H1 (cell line): ENCODE measurements around the gene CST11. TPM values are rescaled to one million over a fixed set of nuclear protein-coding genes. Genes with fewer than 3 reads are reported as not detected.

Experiments used
- CTCF ChIA-PET: fragments of 300-600 bp; sonication (Branson Sonifier 250); formaldehyde crosslinking; loops from one replicate; lab custom pipeline; 2021; ENCODE audit not compliant: partially characterized antibody; lab: Charles Lee
- POLR2A ChIA-PET: fragments of 300-600 bp; sonication (Branson Sonifier 250); formaldehyde crosslinking; loops from one replicate; lab custom pipeline; 2021; ENCODE audit warnings: inconsistent platforms; ENCODE audit not compliant: partially characterized antibody; lab: Charles Lee
- DNase-seq, 2 experiments: peaks; one replicate each; pipeline versions ENCODE4 v3.0.0 to v3.0.0-alpha.2; 2010 to 2022; ENCODE audit warnings: low spot score in 2 of 2, low read depth in 1 of 2, mixed read lengths in 1 of 2
- FAIRE-seq: peaks from 2 replicates; lab custom pipeline; 2011; peaks lifted over from hg19 to GRCh38; lab: Jason Lieb, UNC
- H2AFZ ChIP-seq: 2 replicates; pipeline ENCODE4 v1.8.1; 2012; ENCODE audit warnings: low read length, inconsistent platforms
- H2AK5ac ChIP-seq: 2 replicates; pipeline ENCODE4 v1.6.1; 2013; ENCODE audit warnings: low read depth, low read length
- H2BK120ac ChIP-seq: replicated peaks from 2 replicates; pipeline ENCODE3; 2013; ENCODE audit warnings: low read depth, low read length, inconsistent platforms
- H2BK12ac ChIP-seq: 2 replicates; pipeline ENCODE4 v1.6.1; 2013; ENCODE audit warnings: low read depth, low read length
- H2BK15ac ChIP-seq: 2 replicates; pipeline ENCODE4 v1.6.1; 2013; ENCODE audit warnings: low read length
- H2BK20ac ChIP-seq: 2 replicates; pipeline ENCODE4 v1.6.1; 2013; ENCODE audit warnings: low read length
- H2BK5ac ChIP-seq: 2 replicates; pipeline ENCODE4 v1.6.1; 2013; ENCODE audit warnings: low read depth, low read length
- H3K14ac ChIP-seq: 2 replicates; pipeline ENCODE4 v1.6.1; 2013; ENCODE audit warnings: inconsistent platforms; ENCODE audit not compliant: insufficient read length
- H3K18ac ChIP-seq: 2 replicates; pipeline ENCODE4 v1.6.1; 2013; ENCODE audit warnings: low read length; ENCODE audit errors: extremely low read depth
- H3K23ac ChIP-seq: 2 replicates; pipeline ENCODE4 v1.6.1; 2013; ENCODE audit warnings: inconsistent platforms; ENCODE audit not compliant: insufficient read length
- H3K23me2 ChIP-seq: 2 replicates; pipeline ENCODE4 v1.6.1; 2013; ENCODE audit warnings: low read depth, low read length
- H3K27ac ChIP-seq: 2 replicates; pipeline ENCODE4 v1.6.1; 2011; ENCODE audit warnings: low read depth, low read length, inconsistent platforms
- H3K27me3 ChIP-seq, 4 experiments: replicated peaks in 1 of 4; 1 replicate in 1 of 4; 2 replicates in 3 of 4; pipeline versions ENCODE4 v1.6.1 to v1.8.1; 2011 to 2013; ENCODE audit warnings: low read length in 3 of 4, mild to moderate bottlenecking in 3 of 4, inconsistent platforms in 2 of 4, mixed read lengths in 2 of 4, moderate library complexity in 1 of 4; ENCODE audit not compliant: control insufficient read depth in 3 of 4, insufficient read depth in 3 of 4; ENCODE audit errors: extremely low read depth in 1 of 4
- H3K36me3 ChIP-seq, 4 experiments: 2 replicates each; pipeline versions ENCODE4 v1.6.1 to v1.8.1; 2011 to 2013; ENCODE audit warnings: mild to moderate bottlenecking in 4 of 4, low read length in 3 of 4, moderate library complexity in 2 of 4, control low read depth in 1 of 4, inconsistent platforms in 1 of 4; ENCODE audit not compliant: insufficient read depth in 4 of 4, control insufficient read depth in 2 of 4
- H3K4ac ChIP-seq: replicated peaks from 2 replicates; pipeline ENCODE3; 2013; ENCODE audit warnings: low read length, low read depth, mixed read lengths, inconsistent platforms; ENCODE audit not compliant: insufficient read length
- H3K4me1 ChIP-seq, 4 experiments: replicated peaks in 1 of 4; 1 replicate in 1 of 4; 2 replicates in 3 of 4; pipeline versions ENCODE4 v1.6.1 to v1.8.1; 2011 to 2013; ENCODE audit warnings: low read length in 3 of 4, inconsistent platforms in 2 of 4, mixed read lengths in 1 of 4; ENCODE audit not compliant: insufficient read depth in 4 of 4, control insufficient read depth in 3 of 4
- H3K4me2 ChIP-seq, 2 experiments: 2 replicates each; pipeline versions ENCODE4 v1.6.1 to v1.8.1; 2011 to 2013; ENCODE audit warnings: low read depth in 2 of 2, low read length in 2 of 2, control low read depth in 1 of 2, inconsistent platforms in 1 of 2, mild to moderate bottlenecking in 1 of 2; ENCODE audit not compliant: insufficient read depth in 1 of 2
- H3K4me3 ChIP-seq, 4 experiments: fragments of 200-600, 300-600 bp in 1 of 4; sonication (generic), shearing (Covaris generic), sonication (Bioruptor Twin) in 1 of 4; 2 replicates each; pipeline versions ENCODE4 v1.5.1 to v1.8.1; 2011 to 2016; ENCODE audit warnings: low read length in 4 of 4, low read depth in 3 of 4, control low read depth in 2 of 4, inconsistent platforms in 2 of 4, mild to moderate bottlenecking in 2 of 4, mixed read lengths in 1 of 4, moderate library complexity in 1 of 4; ENCODE audit not compliant: insufficient read depth in 2 of 4; ENCODE audit errors: extremely low read depth in 1 of 4
- H3K56ac ChIP-seq: replicated peaks from 2 replicates; pipeline ENCODE3; 2013; ENCODE audit warnings: low read depth, mild to moderate bottlenecking, mixed read lengths, low read length, inconsistent platforms; ENCODE audit not compliant: insufficient read length
- H3K79me1 ChIP-seq: 2 replicates; pipeline ENCODE4 v1.6.1; 2013; ENCODE audit warnings: low read depth, low read length, control low read depth
- H3K79me2 ChIP-seq, 2 experiments: 2 replicates each; pipeline versions ENCODE4 v1.6.1 to v1.8.1; 2012 to 2013; ENCODE audit warnings: low read length in 2 of 2, mild to moderate bottlenecking in 2 of 2, inconsistent platforms in 1 of 2; ENCODE audit not compliant: insufficient read depth in 2 of 2, control insufficient read depth in 1 of 2
- H3K9ac ChIP-seq, 4 experiments: replicated peaks in 1 of 4; 1 replicate in 1 of 4; 2 replicates in 3 of 4; pipeline versions ENCODE4 v1.6.1 to v1.8.1; 2011 to 2013; ENCODE audit warnings: low read depth in 3 of 4, low read length in 3 of 4, control low read depth in 2 of 4, mild to moderate bottlenecking in 2 of 4, moderate library complexity in 2 of 4, inconsistent platforms in 1 of 4; ENCODE audit errors: extremely low read depth in 1 of 4
- H3K9me3 ChIP-seq, 2 experiments: 2 replicates each; pipeline versions ENCODE4 v1.6.1 to v1.8.1; 2012 to 2013; ENCODE audit warnings: mild to moderate bottlenecking in 2 of 2, moderate library complexity in 2 of 2, control low read depth in 1 of 2, inconsistent platforms in 1 of 2, low read depth in 1 of 2, low read length in 1 of 2, mixed read lengths in 1 of 2; ENCODE audit not compliant: insufficient read depth in 2 of 2
- H4K20me1 ChIP-seq, 2 experiments: replicated peaks in 1 of 2; 2 replicates each; pipeline versions ENCODE3 to v1.8.1; 2011 to 2013; ENCODE audit warnings: inconsistent platforms in 2 of 2, low read length in 2 of 2, mild to moderate bottlenecking in 1 of 2; ENCODE audit not compliant: insufficient read depth in 2 of 2, control insufficient read depth in 1 of 2
- H4K5ac ChIP-seq: 2 replicates; pipeline ENCODE4 v1.6.1; 2013; ENCODE audit warnings: low read length, low read depth, mixed read lengths, inconsistent platforms; ENCODE audit not compliant: insufficient read length
- H4K8ac ChIP-seq: 2 replicates; pipeline ENCODE4 v1.8.0; 2013; ENCODE audit warnings: mild to moderate bottlenecking, moderate library complexity, low read length, inconsistent platforms; ENCODE audit not compliant: insufficient read depth; ENCODE audit errors: extremely low read depth
- H4K91ac ChIP-seq: replicated peaks from 2 replicates; pipeline ENCODE3; 2013; ENCODE audit warnings: low read length, mixed read lengths, inconsistent platforms; ENCODE audit not compliant: insufficient read length
- BACH1 ChIP-seq: IDR thresholded peaks from 2 replicates; pipeline ENCODE4 v1.6.1; 2012; ENCODE audit warnings: low read length, improper control_type of control experiment
- BCL11A ChIP-seq, 2 experiments: IDR thresholded peaks; one replicate each; pipeline ENCODE4 v1.6.1; 2011; ENCODE audit warnings: low read depth in 2 of 2, low read length in 2 of 2, mild to moderate bottlenecking in 2 of 2
- CHD2 ChIP-seq: IDR thresholded peaks from 2 replicates; pipeline ENCODE4 v1.6.1; 2012; ENCODE audit warnings: low read length, improper control_type of control experiment
- CTCF ChIP-seq, 3 experiments: IDR thresholded peaks; 1 replicate in 2 of 3; 2 replicates in 1 of 3; pipeline versions ENCODE4 v1.5.1 to v1.6.1; 2011; ENCODE audit warnings: low read length in 3 of 3, mild to moderate bottlenecking in 3 of 3, inconsistent platforms in 2 of 3, low read depth in 1 of 3, moderate library complexity in 1 of 3; ENCODE audit not compliant: insufficient read depth in 1 of 3; ENCODE audit errors: control extremely low read depth in 1 of 3
- EGR1 ChIP-seq: IDR thresholded peaks from 2 replicates; pipeline ENCODE4 v1.6.1; 2011; ENCODE audit warnings: low read depth, low read length, borderline replicate concordance
- GABPA ChIP-seq: IDR thresholded peaks from 2 replicates; pipeline ENCODE4 v1.6.1; 2011; ENCODE audit warnings: mild to moderate bottlenecking, low read length, moderate library complexity, borderline replicate concordance; ENCODE audit not compliant: insufficient read depth
- HDAC2 ChIP-seq, 2 experiments: fragments of 300-600 bp in 1 of 2; sonication (generic) in 1 of 2; IDR thresholded peaks; 2 replicates each; pipeline ENCODE4 v1.6.1; 2011 to 2012; ENCODE audit warnings: low read depth in 2 of 2, low read length in 2 of 2, mild to moderate bottlenecking in 2 of 2, moderate library complexity in 2 of 2, borderline replicate concordance in 1 of 2, inconsistent platforms in 1 of 2
- KDM5A ChIP-seq: fragments of 200-600 bp; IDR thresholded peaks from 2 replicates; pipeline ENCODE4 v1.7.1; 2012; ENCODE audit warnings: mild to moderate bottlenecking, low read length, inconsistent platforms, mixed read lengths
- MAX ChIP-seq: IDR thresholded peaks from 2 replicates; pipeline ENCODE4 v1.6.1; 2012; ENCODE audit warnings: inconsistent platforms
- SP2 ChIP-seq: IDR thresholded peaks from 2 replicates; pipeline ENCODE4 v1.6.1; 2012; ENCODE audit warnings: mild to moderate bottlenecking, low read length, inconsistent platforms
- SUZ12 ChIP-seq: fragments of 200-600 bp; sonication (generic); IDR thresholded peaks from 2 replicates; pipeline ENCODE4 v1.6.1; 2012; ENCODE audit warnings: mild to moderate bottlenecking, inconsistent platforms, low read length, moderate library complexity, mixed read lengths
- WGBS, 2 experiments: shearing (Covaris generic) in 1 of 2; methylation state at CpG; one replicate each; pipeline versions ENCODE4 v1.1.6 to v1.1.7; 2013 to 2015; ENCODE audit warnings: low lambda C conversion rate in 2 of 2, mixed read lengths in 2 of 2, inconsistent platforms in 1 of 2, low coverage in 1 of 2, missing lambda C conversion rate in 1 of 2; ENCODE audit not compliant: insufficient replicate concordance in 2 of 2, insufficient coverage in 1 of 2, insufficient read length in 1 of 2; ENCODE audit errors: extremely low coverage in 1 of 2, missing lambda C conversion rate in 1 of 2; 5-methylcytosine and 5-hydroxymethylcytosine counted together
- polyA plus RNA-seq, 7 experiments: library from polyadenylated mRNA; depleted of rRNA in 3 of 7; stranded (reverse) in 5 of 7; unstranded in 2 of 7; fragments of >200 nt in 5 of 7; fragments of 200-250 nt in 2 of 7; gene quantifications; 1 replicate in 5 of 7; 2 replicates in 1 of 7; 4 replicates in 1 of 7; pipeline versions ENCODE4 v1.2.1 to v1.2.3, GENCODE V29; 2011 to 2013; ENCODE audit warnings: missing spikeins in 2 of 7, mixed read lengths in 2 of 7
- total RNA-seq: library from RNA; stranded (reverse); fragmentation: NEBNext Ultra II Directional; extraction: Animal tissue kit (Norgen Biotek cat#: 25700); gene quantifications from 2 replicates; pipeline ENCODE4 v1.2.1, GENCODE V29; 2021

The CST11 gene
- total and polyA plus RNA-seq, 2 of the 8 experiments (the other 6 are each of a cell fraction or from before 2014, with no cell fraction given): 2.0 TPM; not detected in 1

- Histone ChIP-seq H2BK15ac (peak overlapping the region; percentile 50; the same call in 1 of the 2 replicates), H3K27me3 (peaks cover 0 to 8% (median 3%) of the 10 kb centered on the region in 4 experiments; a peak in 1 of 7 replicates), H2BK12ac (peak overlapping the region; percentile 96; the same call in 1 of the 2 replicates), H3K23ac (no peak overlapping the region), H3K23me2 (peaks cover 7% of the 10 kb centered on the region), H3K9ac (no peak overlapping the region), H4K5ac (no peak overlapping the region), H4K20me1 (peaks cover 0 to 2% of the 10 kb centered on the region in 2 experiments), H4K8ac (no peak overlapping the region; the same call in 1 of the 2 replicates), H3K14ac (no peak overlapping the region), H3K79me1 (no peaks in the 10 kb centered on the region), H4K91ac (peak overlapping the region; percentile 86), H3K4me1 (peaks cover 0 to 14% (median 5%) of the 10 kb centered on the region in 4 experiments; a peak in 4 of 7 replicates), H3K36me3 (no peaks in the 10 kb centered on the region; a peak in 1 of 8 replicates), H2BK5ac (peak overlapping the region; percentile 41; the same call in 1 of the 2 replicates), H3K4ac (no peak overlapping the region), H2BK120ac (peak overlapping the region; percentile 69), H2AFZ (no peak overlapping the region), H3K18ac (peak overlapping the region; percentile 72), H3K79me2 (no peaks in the 10 kb centered on the region), H3K4me3 (no peak overlapping the region), H3K27ac (no peak overlapping the region), H3K4me2 (no peak overlapping the region), H3K9me3 (peaks cover 2 to 5% of the 10 kb centered on the region in 2 experiments; a peak in 2 of 4 replicates), H2BK20ac (peak overlapping the region; percentile 94), H3K56ac (no peak overlapping the region), H2AK5ac (peak overlapping the region; percentile 85)
- FAIRE-seq: no peak
- 87% methylated on average over 5 of the region's 5 CpGs; no CpG with 5 or more reads in 1 of the 2 experiments for WGBS, 2 experiments
- POLR2A ChIA-PET: interaction anchor here (1.5 kb wide), 1 partner anchor 111 kb away, joined by 3 read pairs; no protein-coding TSS in a partner anchor
- DNase-seq: no peak
- CTCF ChIA-PET: no interaction called here
- TF ChIP-seq MAX (no peak), SUZ12 (no peak), EGR1 (no peak), BCL11A (IDR thresholded peaks at IDR 0.05; ENCODE audit: low read depth in 2 of 2, low read length in 2 of 2) (no peak), CHD2 (no peak), SP2 (no peak), KDM5A (no peak), HDAC2 (IDR thresholded peaks at IDR 0.05; ENCODE audit: borderline replicate concordance in 1 of 2, low read depth in 2 of 2, low read length in 2 of 2) (no peak), CTCF (IDR thresholded peaks at IDR 0.05; ENCODE audit: control extremely low read depth in 1 of 3, insufficient read depth in 1 of 3, low read depth in 1 of 3, low read length in 3 of 3) (no peak), GABPA (no peak), BACH1 (no peak)
Measured at GRCh38 chr20:23475395-23475794, 22.7 kb upstream of the CST11 start.
